Uterus (tissue), 2 donors: ENCODE data around the gene FIZ1.

Experiments
- CTCF ChIP-seq, 4 experiments: fragments of 200-600 bp in 2 of 4; fragments of 450-650 bp in 2 of 4; sonication (generic) in 2 of 4; IDR thresholded peaks; one replicate each; pipeline ENCODE4 v1.5.1; 2016 to 2019; ENCODE audit warnings: antibody characterized with exemption in 4 of 4, mild to moderate bottlenecking in 2 of 4, moderate library complexity in 1 of 4
- POLR2A ChIP-seq, 2 donors: fragments of 450-650 bp; IDR thresholded peaks; one replicate each; pipeline ENCODE4 v1.6.1; 2016; ENCODE audit warnings: antibody characterized with exemption in 2 of 2, mild to moderate bottlenecking in 1 of 2, moderate library complexity in 1 of 2

GRCh38 chr19:55609326-55609725 lies 10.0 kb upstream of the FIZ1 start:
- TF ChIP-seq CTCF (IDR thresholded peaks at IDR 0.05) (no peak), POLR2A (IDR thresholded peaks at IDR 0.05) (no peak)
